Heart left ventricle (tissue), 16 donors: Measurements from ENCODE around the gene PSMG4. TPM values are rescaled to one million over a fixed set of nuclear protein-coding genes. Genes with fewer than 3 reads are reported as not detected.

Experiments
- ATAC-seq, 4 donors: fragments of 200-7000 bp; cut with Tn5 transposase; one replicate each; pipeline ENCODE4 v1.9.1; 2020 to 2022; ENCODE audit warnings: moderate library complexity in 4 of 4, mild to moderate bottlenecking in 3 of 4, moderate number of reproducible peaks in 1 of 4
- DNase-seq, 5 donors: peaks; one replicate each; pipeline ENCODE4 v3.0.0-alpha.2; 2020
- H3K27ac ChIP-seq, 12 donors: fragments of 200-600 bp; sonication (generic) in 4 of 12; one replicate each; pipeline versions ENCODE4 v1.5.0 to v1.8.0; 2016 to 2022; ENCODE audit warnings: mild to moderate bottlenecking in 2 of 12
- H3K27me3 ChIP-seq, 9 donors: fragments of 200-600 bp; sonication (generic) in 2 of 9; one replicate each; pipeline versions ENCODE4 v1.5.1 to v1.8.0; 2016 to 2022; ENCODE audit warnings: mild to moderate bottlenecking in 3 of 9
- H3K36me3 ChIP-seq, 9 donors: fragments of 200-600 bp; sonication (generic) in 2 of 9; one replicate each; pipeline versions ENCODE4 v1.5.0 to v1.8.0; 2018 to 2022; ENCODE audit warnings: mild to moderate bottlenecking in 2 of 9
- H3K4me1 ChIP-seq, 12 donors: fragments of 200-600 bp; sonication (generic) in 4 of 12; one replicate each; pipeline versions ENCODE4 v1.5.0 to v1.8.0; 2016 to 2022; ENCODE audit warnings: mild to moderate bottlenecking in 3 of 12
- H3K4me3 ChIP-seq, 12 donors: fragments of 200-600 bp; sonication (generic) in 4 of 12; one replicate each; pipeline versions ENCODE4 v1.5.0 to v1.8.0; 2017 to 2022; ENCODE audit warnings: mild to moderate bottlenecking in 9 of 12, moderate library complexity in 4 of 12
- H3K9me3 ChIP-seq, 12 donors: fragments of 200-600 bp; sonication (generic) in 4 of 12; one replicate each; pipeline versions ENCODE4 v1.5.0 to v1.8.0; 2016 to 2022; ENCODE audit warnings: mild to moderate bottlenecking in 1 of 12
- CTCF ChIP-seq, 12 donors: fragments of 200-600 bp; sonication (generic) in 4 of 12; IDR thresholded peaks; one replicate each; pipeline versions ENCODE4 v1.5.0 to v1.8.0; 2018 to 2022; ENCODE audit warnings: antibody characterized with exemption in 12 of 12, mild to moderate bottlenecking in 5 of 12
- POLR2A ChIP-seq, 2 donors: fragments of 450-650 bp; IDR thresholded peaks; one replicate each; pipeline ENCODE4 v1.6.1; 2017; ENCODE audit warnings: antibody characterized with exemption in 2 of 2, mild to moderate bottlenecking in 2 of 2, moderate library complexity in 2 of 2
- WGBS, 4 donors: extraction: QIAGEN DNeasy Blood & Tissue Kit in 2 of 4; methylation state at CpG; one replicate each; pipeline versions ENCODE4 v1.1.5 to v1.1.7; 2013 to 2018; 5-methylcytosine and 5-hydroxymethylcytosine counted together
- intact Hi-C, 10 donors: fragments of 100-400 bp; cut with DNase I; formaldehyde crosslinking; loops; one replicate each; pipeline versions ENCODE4 v1.11.1 to v1.14.2; 2022
- polyA plus RNA-seq, 2 donors: library from polyadenylated mRNA; stranded (reverse); fragments of 200-250 nt; gene quantifications; one replicate each; pipeline ENCODE4 v1.2.3, GENCODE V29; 2013
- total RNA-seq, 9 donors: library from RNA; depleted of rRNA in 2 of 9; stranded (reverse); fragments of >200 nt in 2 of 9; fragmentation: NEBNext Ultra II Directional in 3 of 9; extraction: Animal tissue kit (Norgen Biotek cat#: 25700) in 3 of 9; gene quantifications; one replicate each; pipeline versions ENCODE4 v1.1.0 to v1.2.4, GENCODE V29; 2016 to 2023
- donor health status: ischemic (EF 13 %, LVEDD 7.1; RV severe dilation, severe dysfunction).
- donor health status: healthy with polysubstance abuse.
- donor health status: DM: no; HTN: yes; CAD: no.
- donor health status: DM: no; HTN: no; CAD: no.
- donor health status: ischemic (EF 25% LVEDD 6.9; RV normal size, moderate dysfunction).
- donor health status: ischemic (EF 25% LVEDD 5.7; RV mildly dilated, moderate dysfunction).
- donor health status: healthy.
- donor health status: DM: yes; HTN: yes; CAD: no.
- donor health status: ischemic (EF 35%, LVEDD 5.7; RV mildly dilated, moderate dysfunction).
- donor health status: nonischemic (EF 11% LVEDD 7.7; RV severe dilation, severe dysfunction).
- donor health status: DM: yes; HTN: yes; CAD: no.
- donor health status: PGD.
- donor health status: ischemic (EF 29% LVEDD 5.4; RV normal size, mild dysfunction).
- donor health status: nonischemic (EF 23%, LVEDD 6.1; RV moderate dilation, normal function).

PSMG4 gene
- total and polyA plus RNA-seq, 11 donors = 6.2 to 21.7 (median 9.7) TPM

- Histone ChIP-seq H3K27ac (no peak overlapping the region), H3K36me3 (peaks cover 0 to 5% (median 3%) of the 10 kb centered on the region in 9 donors), H3K9me3 (no peaks in the 10 kb centered on the region), H3K4me3 (no peak overlapping the region), H3K27me3 (no peaks in the 10 kb centered on the region), H3K4me1 (peaks cover 0 to 28% (median 17%) of the 10 kb centered on the region in 12 donors)
- intact Hi-C loops = loop anchor here in 9 of 10 donors (2.0 to 10.0 kb wide), 12 partner anchors 79 to 877 kb away; partner anchors contain the start of genes FAM50B (in 1 of the 9) and SLC22A23 (in 1 of the 9)
- no peak for TF ChIP-seq POLR2A (IDR thresholded peaks at IDR 0.05)
- TF ChIP-seq CTCF (IDR thresholded peaks at IDR 0.05) = no peak
- ATAC-seq (no peak), DNase-seq (no peak)
- WGBS, 4 donors = 78 to 83% (median 81%) methylated on average over 9 of the region's 9 CpGs
These were observed 19.2 kb downstream of the PSMG4 start for GRCh38 chr6:3277851-3278416.

- Histone ChIP-seq H3K36me3 (peaks cover 0 to 4% (median 0%) of the 10 kb centered on the region in 9 donors), H3K27me3 (no peaks in the 10 kb centered on the region), H3K4me3 (no peak overlapping the region), H3K9me3 (no peaks in the 10 kb centered on the region), H3K27ac (no peak overlapping the region), H3K4me1 (peaks cover 0 to 28% (median 18%) of the 10 kb centered on the region in 12 donors)
- intact Hi-C loops = loop anchor here in 9 of 10 donors (1.0 to 10.0 kb wide), 14 partner anchors 78 to 876 kb away; partner anchors contain the start of genes FAM50B (in 1 of the 9) and SLC22A23 (in 1 of the 9)
- WGBS, 4 donors = 77 to 90% (median 82%) methylated on average over 4 of the region's 4 CpGs
- no peak for TF ChIP-seq POLR2A (IDR thresholded peaks at IDR 0.05)
- no peak for TF ChIP-seq CTCF (IDR thresholded peaks at IDR 0.05)
- DNase-seq (no peak), ATAC-seq (no peak)
These were observed 19.9 kb downstream of the PSMG4 start for GRCh38 chr6:3278691-3279090.

GRCh38 chr6:3280091-3280490 lies 21.3 kb downstream of the PSMG4 start:
- Histone ChIP-seq H3K36me3 (peaks cover 0 to 6% (median 0%) of the 10 kb centered on the region in 9 donors), H3K27ac (no peak overlapping the region), H3K27me3 (no peaks in the 10 kb centered on the region), H3K4me1 (peaks cover 0 to 28% (median 18%) of the 10 kb centered on the region in 12 donors), H3K4me3 (no peak overlapping the region), H3K9me3 (no peaks in the 10 kb centered on the region)
- DNase-seq (no peak), ATAC-seq (peak in 1 of 4 donors; percentile 22)
- intact Hi-C loops = loop anchor here in 7 of 10 donors (1.0 to 10.0 kb wide), 6 partner anchors 175 to 605 kb away; partner anchors contain the start of gene SLC22A23 (in 6 of the 7)
- WGBS, 4 donors = 70 to 77% (median 77%) methylated on average over 14 of the region's 14 CpGs
- no peak for TF ChIP-seq CTCF (IDR thresholded peaks at IDR 0.05)

- TF ChIP-seq POLR2A (IDR thresholded peaks at IDR 0.05) (no peak), CTCF (IDR thresholded peaks at IDR 0.05) (no peak)
- no peak for ATAC-seq
- Histone ChIP-seq H3K9me3 (no peaks in the 10 kb centered on the region), H3K27me3 (no peaks in the 10 kb centered on the region), H3K4me1 (peaks cover 0 to 28% (median 18%) of the 10 kb centered on the region in 12 donors), H3K27ac (peak overlapping the region in 8 of 12 donors; percentile 22 to 55 (median 52)), H3K4me3 (no peak overlapping the region), H3K36me3 (peaks cover 0 to 6% (median 0%) of the 10 kb centered on the region in 9 donors)
- no peak for DNase-seq
- intact Hi-C loops = loop anchor here in 7 of 10 donors (1.0 to 10.0 kb wide), 6 partner anchors 174 to 604 kb away; partner anchors contain the start of gene SLC22A23 (in 6 of the 7)
- WGBS, 4 donors = 91 to 93% (median 92%) methylated on average over 14 of the region's 14 CpGs
These were observed 22.2 kb downstream of the PSMG4 start for GRCh38 chr6:3280866-3281465.
